DLD1 (cell line): Measurements from ENCODE around the gene CD300E.
"Not testable (repeated sequence)": the region's sequence is repeated elsewhere in the genome, so short reads cannot be mapped to it uniquely, and the experiment has no call there.

Experiments
- in situ Hi-C: cut with HindIII; loops from 2 replicates; pipeline ENCODE4 v1.10.0; 2017; ENCODE audit warnings: low sequenced_read_pairs

CD300E gene

DNA sequence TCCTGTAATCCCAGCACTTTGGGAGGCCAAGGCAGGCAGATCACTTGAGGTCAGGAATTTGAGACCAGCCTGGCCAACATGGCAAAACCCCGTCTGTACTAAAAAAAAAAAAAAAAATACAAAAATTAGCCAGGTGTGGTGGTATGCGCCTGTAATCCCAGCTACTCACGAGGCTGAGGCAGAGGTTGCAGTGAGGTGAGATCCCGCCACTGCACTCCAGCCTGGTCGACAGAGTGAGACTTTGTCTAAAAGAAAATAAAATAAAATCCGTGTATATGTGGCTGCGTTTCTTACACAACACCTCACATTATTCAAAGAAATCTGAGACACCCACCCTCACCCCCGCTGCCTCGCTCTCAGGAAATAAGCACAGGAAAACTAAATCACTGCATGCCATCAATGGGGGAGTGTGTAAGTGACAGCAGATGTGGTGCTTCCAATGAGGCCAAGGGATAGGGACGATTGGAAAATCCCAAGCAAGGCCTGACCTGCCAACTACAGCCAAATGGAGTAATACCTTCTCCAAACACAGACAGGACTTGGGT, 13.1 kb upstream of the CD300E start:
- in situ Hi-C loops: not testable (repeated sequence)

DNA sequence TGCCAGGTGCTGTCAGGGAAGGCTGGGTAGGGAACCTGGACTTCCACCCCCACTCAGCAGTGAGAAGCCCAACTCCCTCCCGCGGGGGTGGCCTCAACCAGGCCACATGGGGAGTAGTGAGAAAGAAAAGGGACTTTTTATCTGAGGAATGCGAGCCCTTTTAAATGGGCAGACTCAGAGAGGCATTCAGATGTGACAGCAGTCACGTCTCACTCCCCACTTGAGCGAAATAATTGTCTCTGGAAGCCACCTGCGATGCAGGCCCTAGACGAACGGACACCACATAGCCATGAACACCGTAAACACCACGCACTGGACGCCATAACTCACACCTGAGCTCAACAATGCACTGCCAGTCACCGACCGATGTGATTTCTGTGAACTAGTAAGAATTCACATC, 11.9 kb upstream of the CD300E start:
- in situ Hi-C loops: no loop called here

DNA sequence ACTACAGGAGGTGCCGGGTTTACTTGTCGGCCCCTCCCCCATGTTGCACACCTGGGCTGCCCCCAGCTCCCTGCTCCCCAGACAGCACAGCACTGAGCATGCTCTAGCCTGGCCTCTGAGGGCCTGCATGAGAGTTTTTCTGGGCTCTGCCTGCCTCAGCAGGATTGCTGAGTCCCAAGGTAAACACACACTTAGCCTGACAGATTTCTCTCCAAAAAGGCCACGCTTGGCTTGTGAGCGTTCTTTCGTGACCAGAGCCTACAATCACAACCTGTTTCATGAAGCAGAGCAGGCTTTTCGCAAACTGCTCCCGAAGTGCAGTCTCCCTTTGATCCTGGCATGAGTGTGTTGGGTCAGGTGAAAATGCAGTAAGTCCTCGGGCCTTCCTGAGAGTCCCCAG, 9.8 kb upstream of the CD300E start:
- in situ Hi-C loops: no loop called here

DNA sequence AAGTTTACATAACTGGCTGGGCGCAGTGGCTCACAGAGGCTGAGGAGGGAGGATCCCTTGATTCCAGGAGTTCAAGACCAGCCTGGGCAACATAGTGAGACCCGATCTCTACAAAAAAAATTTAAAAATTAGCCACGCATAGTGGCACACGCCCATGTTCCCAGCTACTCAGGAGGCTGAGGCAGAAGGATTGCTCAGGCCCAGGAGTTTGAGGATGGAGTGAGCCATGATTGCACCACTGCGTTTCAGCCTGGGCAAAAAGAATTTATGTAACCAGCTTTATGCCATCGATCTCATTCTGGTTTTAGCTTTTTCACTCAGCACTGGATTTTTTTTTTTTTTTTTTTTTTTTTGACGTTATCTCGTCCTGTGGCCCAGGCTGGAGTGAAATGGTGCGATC, 9.1 kb upstream of the CD300E start:
- in situ Hi-C loops: no loop called here

DNA sequence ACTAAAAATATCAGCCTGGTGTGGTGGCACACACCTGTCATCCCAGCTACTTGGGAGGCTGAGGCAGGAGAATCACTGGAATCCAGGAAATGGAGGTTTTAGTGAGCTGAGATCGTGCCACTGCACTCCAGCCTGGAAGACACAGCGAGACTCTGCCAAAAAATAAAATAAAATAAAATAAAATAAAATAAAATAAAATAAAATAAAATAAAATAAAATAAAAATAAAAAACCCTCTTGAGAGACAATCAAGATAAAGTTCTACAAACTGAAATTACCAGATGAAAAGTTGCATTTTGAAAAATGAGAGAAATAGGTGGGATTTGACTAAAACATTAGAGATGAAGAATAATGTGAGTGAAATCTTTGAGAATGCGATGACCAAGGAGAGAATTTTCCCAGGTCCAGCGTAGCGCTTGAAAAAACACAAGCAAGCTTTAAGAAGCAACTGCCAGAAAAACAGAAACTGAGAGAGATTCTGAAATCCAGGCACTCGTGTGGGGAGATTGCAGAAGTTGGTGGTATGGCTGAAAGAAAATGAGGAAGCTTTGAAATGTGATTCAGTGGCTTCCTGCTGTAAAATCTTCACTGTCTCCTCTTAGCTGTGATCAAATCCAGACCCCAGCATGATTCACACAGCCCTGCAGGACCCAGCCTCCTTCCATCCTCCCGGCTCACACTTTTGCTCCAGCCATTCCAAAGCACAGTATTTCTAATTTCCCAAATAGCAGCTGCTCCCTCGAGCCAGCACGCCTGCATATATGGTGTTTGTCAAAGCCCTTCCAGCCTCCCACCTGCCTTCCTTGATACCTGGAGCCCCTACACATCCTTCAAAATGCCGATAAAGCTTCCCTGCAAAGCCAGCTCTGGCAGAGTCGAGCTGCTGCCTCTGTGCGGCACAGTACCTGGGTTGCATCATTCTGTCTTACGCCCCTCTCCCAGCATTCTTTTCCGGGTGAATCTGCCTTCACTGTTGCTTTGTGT, 8.2 kb upstream of the CD300E start:
- in situ Hi-C loops: no loop called here

DNA sequence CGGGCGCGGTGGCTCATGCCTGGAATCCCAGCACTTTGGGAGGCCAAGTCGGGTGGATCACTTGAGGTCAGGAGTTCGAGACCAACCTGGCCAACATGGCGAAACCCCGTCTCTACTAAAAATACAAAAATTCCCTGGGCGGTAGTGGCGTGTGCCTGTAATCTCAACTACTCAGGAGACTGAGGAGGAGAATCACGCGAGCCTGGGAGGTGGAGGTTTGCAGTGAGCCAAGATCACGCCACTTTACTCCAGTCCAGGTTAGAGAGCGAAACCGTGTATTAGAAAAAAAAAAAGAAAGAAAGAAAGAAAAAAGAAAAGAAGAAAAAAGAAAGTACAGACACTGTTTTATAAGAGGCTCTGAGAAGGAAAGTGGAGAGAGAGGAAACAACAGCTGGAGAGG, 6.7 kb upstream of the CD300E start:
- in situ Hi-C loops: not testable (repeated sequence)

DNA sequence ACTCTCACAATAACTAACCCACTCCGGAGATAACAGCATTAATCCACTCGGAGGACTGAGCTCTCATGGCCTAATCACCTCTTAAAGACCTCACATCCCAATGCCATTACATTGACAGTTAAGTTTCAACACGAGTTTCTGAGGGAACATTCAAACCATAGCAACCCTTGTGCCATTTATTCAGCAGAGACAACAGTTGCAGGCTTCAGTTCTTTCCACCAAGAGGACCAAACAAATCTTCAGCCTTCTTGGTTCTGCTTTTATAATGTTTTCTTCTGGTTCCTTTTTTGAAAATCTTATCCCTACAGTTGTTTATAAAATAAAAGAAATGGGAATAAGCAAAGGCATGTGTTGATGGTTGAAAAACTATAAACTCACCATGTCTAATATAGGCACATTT, 2.1 kb upstream of the CD300E start:
- in situ Hi-C loops: no loop called here

DNA sequence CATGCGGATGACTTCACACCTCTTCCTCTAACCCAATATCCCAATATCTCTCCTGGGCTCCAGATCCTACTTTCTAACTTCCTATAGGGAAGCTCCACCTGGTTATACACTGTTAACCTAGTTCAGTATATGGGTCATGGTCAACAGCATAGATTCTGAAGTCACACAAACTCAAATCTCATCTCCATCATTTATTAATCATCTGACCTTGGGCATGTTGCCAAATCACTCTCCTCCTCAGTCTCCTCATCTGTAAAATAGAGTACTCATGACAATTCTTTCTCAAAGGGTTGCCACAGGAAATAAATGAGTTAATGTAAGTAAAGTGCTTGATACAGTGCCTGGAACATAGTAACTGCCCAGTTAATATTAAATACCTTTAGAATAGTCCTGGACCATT, 593 bp upstream of the CD300E start:
- in situ Hi-C loops: no loop called here

DNA sequence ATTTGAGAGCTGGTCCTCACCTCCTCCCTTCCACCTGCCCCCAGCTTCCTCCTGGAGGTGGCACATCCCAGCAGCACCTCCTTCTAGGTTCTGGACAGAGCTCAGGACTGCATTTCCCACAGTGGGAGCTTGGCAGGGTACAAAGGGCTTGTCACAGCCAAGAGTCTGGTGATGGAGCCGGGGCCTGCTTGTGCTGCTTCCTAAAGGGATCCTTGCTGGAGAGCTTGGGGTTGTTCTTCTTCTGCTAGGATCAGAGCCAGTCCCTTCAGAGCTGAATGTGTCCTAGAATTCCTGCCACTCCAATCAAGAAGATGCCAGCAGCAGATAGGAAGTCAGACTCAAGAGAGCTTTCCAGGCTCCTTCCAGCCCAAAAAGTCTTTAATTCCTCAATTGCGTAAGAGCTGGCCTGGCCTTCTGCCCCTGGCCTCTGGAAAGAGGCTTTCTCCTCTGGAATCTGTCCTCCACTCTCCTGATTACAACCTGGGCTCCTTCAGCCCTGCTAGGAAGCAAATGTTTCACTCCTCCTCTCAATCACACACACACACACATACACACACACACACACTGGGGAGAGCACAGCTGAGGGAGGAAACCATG, 4.4 kb downstream of the CD300E start:
- in situ Hi-C loops: no loop called here

DNA sequence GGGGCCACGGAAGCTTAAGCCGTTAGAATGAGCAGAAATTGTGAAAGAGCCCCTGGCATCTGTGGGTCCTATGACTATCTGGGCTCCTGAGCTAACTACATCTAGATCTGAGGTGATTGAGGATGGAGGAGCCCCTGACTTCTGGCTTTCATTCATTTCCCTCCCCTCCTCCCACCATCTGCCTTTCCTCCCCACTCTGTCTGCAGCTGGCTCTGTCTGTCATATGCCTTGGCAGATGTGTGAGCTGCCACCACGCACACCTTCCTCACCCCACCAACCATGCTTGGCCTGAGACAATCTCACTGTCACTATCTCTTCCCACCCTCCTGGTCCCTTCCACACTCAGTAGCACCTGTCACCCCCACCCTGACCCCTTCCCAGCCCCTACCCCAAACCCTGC, 5.1 kb downstream of the CD300E start:
- in situ Hi-C loops: no loop called here

DNA sequence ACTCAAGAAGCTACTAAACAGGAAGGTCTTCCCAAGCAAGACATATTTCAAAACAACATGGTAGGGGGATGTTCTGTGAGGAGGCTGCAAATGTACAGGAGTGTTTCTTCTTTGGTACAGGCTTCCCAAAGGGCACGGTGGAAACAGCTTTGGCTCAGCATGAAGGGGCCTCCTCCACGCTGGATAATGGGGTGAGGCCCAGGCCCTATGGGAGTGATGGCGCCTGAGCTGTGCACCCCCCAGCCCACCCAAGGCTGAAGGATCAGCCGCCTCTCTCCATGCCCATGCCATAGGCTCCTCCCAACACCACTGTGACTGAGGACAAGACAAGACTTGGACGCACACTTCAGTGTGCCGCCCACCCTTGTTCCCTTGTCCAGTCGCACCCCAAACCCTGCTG, 6.8 kb downstream of the CD300E start:
- in situ Hi-C loops: no loop called here

DNA sequence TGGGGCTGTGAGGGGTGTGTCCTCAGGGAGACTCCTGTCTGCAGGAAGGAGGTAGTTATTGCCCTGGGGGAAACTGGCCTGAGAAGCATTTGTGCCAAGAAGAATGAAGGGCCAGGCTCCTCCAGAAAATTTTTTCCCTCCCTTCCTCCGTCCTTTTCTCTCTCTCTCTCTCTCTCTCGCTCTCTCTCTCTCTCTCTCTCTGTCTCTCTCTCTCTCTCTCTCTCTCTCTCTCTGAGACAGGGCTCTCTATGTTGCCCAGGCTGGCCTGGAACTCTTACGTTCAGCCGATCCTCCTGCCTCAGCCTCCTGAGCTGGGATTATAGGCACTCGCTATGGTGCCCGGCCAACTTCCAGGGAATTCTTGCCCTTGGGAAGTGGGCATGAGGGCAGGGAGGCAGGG, 11.5 kb downstream of the CD300E start:
- in situ Hi-C loops: no loop called here

DNA sequence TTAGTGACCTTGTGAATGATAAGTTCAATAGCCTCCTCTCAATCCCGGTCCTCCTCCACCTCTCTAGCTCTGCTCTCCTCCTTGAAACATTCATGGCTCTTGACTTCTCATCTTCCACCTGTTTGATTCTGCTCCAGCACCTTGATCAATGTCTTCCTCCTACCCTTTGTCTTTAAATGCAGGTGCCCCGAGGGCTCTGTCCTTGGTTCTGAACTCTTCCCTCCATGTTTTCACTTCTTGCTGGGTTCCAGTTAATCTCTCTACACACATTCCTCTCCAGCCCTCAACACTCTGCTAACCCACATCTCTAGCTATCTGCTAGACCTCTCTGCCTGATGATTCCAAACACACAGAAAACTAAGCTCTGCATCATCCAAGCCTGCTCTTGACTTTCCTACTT, 13.4 kb downstream of the CD300E start:
- in situ Hi-C loops: no loop called here

DNA sequence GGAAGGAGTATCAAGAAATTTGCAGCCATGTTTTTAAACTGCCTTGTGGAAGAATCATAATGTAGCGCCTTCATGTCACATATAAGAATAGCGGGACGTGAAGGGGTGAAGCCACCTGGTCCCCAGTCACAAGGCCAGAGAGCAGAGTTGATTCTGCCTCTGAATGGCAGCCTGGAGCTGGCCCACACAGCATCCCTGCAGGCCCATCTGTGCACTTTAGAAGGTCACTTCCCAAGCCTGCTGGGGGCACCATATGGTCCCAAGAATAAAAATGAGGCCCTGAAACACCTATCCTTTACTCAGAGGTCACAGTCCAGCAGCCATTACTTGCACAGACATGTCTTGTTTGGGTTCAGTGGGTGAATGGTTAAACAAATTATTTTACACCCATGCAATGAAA, 15.0 kb downstream of the CD300E start:
- in situ Hi-C loops: no loop called here

DNA sequence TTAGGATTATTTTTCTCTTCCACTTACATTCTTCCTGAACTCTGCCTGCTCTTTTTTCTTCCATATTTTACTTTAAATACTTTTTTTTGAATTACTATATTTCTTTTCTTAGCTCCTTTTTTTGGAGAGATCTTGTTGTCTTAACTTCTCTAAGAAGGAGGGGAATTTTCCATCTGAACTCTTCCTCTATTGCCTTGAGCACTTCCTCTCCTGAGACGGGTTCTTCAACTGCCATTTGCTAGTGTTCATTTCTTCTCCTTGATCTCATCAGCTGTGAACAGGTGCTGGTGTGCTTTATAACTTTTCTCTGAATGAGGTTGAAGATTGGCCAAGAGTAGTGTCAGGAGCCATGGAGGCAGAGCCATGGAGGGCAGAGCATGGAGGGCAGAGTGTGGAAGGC, 16.3 kb downstream of the CD300E start:
- in situ Hi-C loops: no loop called here

DNA sequence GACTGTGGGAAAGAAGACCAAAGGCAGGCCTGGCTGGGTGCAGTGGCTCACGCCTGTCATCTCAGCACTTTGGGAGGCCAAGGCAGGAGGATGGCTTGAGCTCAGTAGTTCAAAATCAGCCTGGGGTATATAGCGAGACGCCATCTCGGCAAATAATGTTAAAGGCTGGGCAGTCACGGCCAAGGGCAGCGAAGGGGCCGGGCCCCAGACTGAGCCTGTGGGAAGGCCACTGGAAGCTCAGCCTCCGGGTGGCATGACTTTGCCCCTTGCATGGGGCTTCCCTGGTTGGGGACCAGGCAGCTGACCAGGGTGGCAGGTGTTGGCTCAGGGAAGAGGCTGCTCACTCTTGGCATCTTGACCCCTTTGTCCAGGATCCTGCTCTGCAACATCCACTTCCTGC, 17.5 kb downstream of the CD300E start:
- in situ Hi-C loops: no loop called here

DNA sequence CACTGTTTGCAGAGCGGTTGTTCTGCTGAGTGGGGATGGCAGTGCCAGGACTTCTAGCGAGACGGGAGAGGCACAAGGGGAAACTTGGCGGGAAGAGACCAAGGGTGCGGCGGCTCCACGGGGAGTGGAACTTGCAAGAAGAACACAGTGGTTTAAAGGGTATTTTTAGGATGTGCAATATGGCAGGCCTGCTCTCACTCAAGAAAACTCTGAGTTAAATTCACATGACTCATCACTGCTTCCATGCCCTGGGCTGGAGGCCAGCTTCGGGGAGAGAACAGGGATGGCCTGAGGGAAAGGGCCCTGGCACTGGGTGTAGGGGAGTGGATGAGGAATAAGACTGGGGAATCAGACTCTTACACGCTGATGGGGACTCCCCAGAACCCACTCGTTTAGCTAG, 18.2 kb downstream of the CD300E start:
- in situ Hi-C loops: no loop called here

DNA sequence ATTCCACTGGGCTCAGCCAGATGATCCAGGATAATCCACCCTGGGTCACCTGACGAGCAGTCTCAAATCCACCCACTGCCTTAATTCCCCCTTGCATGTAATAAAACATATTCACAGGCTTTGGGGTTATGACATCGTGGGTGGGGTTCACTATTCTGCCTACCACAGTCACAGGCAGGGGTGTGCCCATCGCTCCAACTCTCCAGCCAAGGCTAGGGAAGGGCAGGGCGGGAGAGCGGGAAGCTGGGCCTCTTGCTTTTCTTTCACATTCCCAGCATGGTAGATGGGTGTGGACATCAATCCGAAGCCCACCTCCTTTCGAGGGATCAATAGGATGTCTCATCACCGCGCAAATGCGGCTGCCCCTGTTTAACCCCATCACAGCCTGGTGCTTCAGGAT, 18.8 kb downstream of the CD300E start:
- in situ Hi-C loops: no loop called here

DNA sequence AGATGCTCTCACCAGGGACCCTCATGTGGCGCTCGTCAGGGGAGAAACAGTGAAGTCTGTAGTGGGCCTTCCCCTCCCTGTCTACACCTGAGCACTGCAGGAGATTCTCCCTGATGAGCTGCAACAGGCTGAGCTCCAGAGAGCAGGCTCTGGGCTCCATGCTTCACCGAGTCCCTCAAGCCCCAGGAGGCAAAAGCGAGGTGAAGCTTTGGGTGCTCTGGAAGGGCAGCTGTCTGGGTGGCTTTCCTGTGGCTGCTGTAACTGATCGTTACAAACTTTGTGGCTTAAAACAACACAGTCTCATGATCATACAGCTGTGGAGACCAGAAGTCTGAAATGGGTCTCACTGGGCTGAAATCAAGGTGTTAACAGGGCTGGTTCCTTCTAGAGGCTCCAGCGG, 19.3 kb downstream of the CD300E start:
- in situ Hi-C loops: no loop called here

DNA sequence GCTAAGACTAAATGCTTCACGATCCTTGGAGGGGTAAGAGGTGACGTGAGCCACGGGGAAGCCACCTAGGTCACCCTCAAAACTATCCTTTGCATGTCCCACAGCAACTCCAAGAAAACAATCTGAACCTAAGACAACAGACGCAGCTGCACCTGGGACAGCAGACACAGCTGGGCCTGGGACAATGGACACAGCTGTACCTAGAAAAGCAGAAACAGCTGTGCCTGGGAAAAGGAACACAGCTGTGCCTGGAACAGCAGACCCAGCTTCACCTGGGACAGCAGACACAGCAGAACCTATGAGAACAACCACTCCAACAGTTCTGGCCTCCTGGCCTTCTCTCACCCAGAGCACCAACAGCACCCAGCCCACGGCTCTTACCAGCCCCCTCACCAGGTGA, 19.8 kb downstream of the CD300E start:
- in situ Hi-C loops: no loop called here

DNA sequence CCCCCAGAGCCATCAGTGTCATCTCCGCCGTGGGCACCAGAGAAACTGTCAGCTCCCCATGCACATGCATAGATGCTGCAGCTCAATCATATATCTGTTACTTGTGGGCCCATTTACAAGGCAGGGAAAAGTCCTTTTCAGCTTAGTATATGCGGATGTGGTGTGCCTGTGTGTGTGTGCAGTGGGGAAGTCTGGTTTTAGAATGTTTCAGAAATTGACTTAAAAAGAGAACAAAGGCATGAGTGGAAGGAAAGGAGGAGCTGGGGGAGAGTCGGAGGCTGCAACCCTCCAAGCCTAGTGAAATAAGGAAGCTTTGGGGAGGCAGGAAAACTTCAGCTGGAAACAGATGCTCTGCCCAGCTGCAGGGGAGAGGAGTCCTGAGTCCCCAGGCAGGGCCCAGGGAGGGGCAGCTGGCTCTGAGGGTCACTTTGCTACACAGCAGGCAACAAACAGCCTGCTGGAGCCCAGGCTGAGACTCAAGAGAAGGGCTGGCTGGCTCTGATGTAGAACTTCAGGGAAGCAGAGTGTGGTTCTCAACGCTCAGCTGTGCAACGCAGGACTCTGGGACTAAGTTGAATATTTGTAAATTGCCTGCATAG, 20.4 kb downstream of the CD300E start:
- in situ Hi-C loops: no loop called here
